ENCODE results near the gene LRRTM4.

DNA sequence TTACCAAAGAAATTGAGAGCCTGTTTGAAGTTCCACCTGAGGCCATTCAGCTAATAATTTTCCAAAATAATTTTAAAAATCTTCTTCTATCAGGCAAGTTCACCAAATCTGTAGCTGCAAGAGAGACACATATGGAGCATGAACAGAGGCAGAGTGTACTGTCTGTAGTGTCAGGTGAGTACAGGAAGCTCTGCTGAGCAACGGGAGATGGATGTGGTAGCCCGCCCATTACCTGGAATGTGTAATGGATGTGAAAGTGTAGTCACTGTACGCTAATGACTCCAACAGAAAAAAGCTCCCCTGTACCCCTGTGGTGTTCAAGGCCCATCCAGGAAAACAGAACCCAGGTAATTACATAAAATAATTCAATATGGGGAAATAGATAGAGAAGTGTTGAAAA is 311.5 kb downstream of the LRRTM4 start:
- TF ChIP-seq, protein P1, sequence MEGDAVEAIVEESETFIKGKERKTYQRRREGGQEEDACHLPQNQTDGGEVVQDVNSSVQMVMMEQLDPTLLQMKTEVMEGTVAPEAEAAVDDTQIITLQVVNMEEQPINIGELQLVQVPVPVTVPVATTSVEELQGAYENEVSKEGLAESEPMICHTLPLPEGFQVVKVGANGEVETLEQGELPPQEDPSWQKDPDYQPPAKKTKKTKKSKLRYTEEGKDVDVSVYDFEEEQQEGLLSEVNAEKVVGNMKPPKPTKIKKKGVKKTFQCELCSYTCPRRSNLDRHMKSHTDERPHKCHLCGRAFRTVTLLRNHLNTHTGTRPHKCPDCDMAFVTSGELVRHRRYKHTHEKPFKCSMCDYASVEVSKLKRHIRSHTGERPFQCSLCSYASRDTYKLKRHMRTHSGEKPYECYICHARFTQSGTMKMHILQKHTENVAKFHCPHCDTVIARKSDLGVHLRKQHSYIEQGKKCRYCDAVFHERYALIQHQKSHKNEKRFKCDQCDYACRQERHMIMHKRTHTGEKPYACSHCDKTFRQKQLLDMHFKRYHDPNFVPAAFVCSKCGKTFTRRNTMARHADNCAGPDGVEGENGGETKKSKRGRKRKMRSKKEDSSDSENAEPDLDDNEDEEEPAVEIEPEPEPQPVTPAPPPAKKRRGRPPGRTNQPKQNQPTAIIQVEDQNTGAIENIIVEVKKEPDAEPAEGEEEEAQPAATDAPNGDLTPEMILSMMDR (IDR thresholded peaks at IDR 0.05), result no peak
- TF ChIP-seq POLR2A (IDR thresholded peaks at IDR 0.05), result no peak

All from transverse colon (tissue), 3 donors.